NCI-H82 (cell line): ENCODE measurements around the gene EPB41L4B.
"Not testable (repeated sequence)": the region's sequence is repeated elsewhere in the genome, so short reads cannot be mapped to it uniquely, and the experiment has no call there.

Source experiments
- DNase-seq: peaks from one replicate; lab custom pipeline; 2025; lab: John Stamatoyannopoulos, UW

EPB41L4B gene

DNA sequence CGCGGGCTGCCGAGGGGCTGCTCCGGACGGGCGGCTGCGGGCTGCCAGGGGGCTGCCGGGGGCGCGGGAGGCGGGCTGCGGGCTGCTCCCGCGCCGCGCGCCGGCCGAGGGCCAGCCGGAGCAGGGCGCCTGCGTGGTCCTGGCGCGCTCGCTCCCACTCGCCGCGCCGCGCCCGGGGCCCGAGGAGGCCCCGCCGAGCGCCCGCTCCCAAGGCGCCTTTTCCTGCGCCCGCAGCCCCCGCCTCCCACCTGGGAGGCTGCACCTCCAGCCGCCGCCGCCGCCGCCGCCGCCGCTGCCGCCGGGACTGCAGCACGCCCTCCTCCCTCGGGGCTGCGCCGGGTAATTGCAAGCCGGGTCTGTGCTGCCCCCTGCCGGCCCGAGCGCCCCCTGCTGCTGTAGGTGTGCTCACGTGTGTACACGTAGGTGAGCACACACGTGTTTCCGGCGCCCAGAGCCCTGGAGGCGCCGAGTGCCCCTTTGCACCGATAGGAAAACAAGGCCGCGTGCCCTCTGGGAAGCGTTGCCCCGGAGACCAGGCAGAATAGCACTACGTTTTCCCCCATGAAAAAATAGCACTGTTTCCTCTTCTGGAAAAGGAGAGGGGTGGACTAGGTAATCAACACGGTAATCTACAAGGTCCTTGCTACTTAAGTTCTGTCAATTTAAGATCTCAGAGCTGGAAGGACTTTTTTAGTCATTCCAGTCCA, at the start of gene EPB41L4B:
EPB41L4B (minus strand) TSS at position 318 of the 707 bp plus-strand sequence. CDS start 613 bp downstream, outside the sequence.
- peak; percentile 92 for DNase-seq

DNA sequence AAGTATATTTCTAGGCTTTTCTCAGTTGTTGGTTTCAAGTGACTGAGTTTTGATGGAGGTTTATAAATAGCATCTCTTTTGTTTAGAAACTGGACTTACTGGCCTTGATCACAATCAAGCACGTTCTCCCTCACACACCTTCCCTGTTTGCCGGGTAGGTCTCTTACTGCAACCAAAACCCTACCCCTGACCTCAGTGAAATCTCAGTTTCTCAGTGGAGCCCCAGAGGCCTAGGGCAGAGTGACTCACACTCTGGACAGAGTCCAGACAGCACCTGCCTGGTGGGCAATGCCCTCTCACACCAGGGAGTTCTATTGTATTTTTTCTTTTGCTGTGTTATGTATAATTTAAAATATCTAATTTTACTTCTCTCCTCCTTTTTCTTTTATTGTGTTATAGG, 48.4 kb upstream of the EPB41L4B start:
- DNase-seq: no peak

DNA sequence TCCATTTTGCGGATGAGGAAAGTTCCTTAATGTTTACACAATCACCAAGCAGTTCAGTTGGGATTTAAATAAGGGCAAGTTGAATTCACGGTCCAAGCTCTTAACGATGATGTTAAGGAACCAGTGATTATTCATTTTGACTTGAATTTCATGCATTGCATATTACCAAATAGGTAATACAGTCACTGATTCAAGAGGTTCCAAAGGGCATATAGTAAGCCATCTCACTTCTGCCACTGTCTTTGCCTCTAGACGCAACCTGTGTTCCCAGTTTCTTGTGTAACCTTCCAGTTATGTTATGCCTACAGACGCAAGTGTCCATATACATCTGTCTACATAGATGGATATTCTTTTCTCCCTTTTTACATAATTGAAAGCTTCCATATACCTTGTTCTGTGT, 39.9 kb upstream of the EPB41L4B start:
- DNase-seq: no peak

DNA sequence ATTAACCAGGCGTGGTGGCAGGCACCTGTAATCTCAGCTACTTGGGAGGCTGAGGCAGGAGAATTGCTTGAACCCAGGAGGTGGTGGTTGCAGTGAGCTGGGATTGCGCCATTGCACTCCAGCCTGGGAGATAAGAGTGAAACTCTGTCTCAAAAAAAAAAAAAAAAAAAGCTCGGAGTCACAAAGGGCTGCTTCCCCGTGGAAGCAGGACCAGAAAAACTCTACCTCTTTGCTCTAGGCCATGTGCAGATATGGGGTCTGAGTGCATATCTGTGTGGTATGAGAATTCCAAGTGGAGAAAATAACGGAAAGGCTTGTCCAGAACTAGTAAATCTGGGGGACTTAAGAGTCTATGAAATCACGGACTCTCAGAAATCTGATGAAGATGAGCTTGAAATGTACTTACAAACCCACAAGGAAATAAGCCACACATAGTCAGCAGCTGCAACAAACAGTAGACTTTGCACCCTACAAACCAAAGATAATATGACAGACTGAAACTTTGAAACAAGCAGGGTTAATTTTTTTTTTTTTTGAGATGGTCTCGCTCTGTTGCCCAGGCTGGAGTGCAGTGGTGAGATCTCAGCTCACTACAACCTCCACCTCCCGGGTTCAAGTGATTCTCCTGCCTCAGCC, 38.2 kb upstream of the EPB41L4B start:
- DNase-seq: not testable (repeated sequence)

DNA sequence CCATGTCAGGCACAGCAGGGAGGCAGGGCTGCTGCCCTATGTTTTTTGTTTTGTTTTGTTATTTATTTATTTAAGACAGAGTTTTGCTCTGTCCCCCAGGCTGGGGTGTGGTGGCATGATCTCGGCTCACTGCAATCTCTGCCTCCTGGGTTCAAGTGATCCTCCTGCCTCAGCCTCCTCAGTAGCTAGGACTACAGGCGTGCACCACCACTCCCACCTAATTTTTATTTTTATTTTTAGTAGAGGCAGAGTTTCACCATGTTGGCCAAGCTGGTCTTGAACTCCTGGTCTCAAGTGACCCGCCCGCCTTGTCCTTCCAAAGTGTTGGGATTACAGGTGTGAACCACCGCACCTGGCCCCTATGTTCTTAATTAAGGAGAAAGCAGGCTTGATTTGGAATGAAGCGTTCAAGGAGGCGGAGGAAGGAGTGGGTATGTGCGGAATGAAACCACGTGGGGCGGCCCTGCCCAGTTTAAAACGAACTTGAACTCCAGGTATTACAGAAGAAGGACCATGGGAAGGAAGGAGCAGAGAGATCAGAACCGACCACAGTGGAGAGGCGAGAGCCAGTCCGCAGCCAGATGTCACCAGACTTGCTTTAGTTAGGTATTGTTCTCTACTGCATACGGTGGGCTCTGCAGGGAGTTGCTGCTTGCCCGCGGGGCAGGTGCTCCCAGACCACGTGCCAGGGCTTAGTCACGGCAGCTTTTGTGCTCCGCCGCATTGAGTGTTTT, 34.9 kb upstream of the EPB41L4B start:
- DNase-seq: peak; percentile 31

DNA sequence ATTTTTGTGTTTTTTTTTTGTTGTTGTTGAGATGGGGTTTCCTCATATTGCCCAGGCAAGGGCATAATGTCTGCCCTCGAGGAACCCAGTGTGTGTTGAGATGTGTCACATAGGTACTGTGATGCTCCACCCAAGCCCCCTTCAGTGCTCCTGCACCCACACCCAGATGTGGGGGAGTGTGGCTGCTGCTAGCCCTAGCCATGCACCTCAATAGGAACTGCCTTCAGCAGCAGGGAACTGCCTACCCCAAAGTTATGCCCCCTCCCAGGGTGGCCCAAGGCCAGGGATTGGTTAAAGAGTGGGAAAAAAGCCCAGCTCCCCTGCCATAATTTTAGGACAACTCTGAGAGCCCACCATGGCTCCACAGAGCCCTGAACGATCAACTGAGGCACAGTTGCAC, 33.3 kb upstream of the EPB41L4B start:
- DNase-seq: no peak

DNA sequence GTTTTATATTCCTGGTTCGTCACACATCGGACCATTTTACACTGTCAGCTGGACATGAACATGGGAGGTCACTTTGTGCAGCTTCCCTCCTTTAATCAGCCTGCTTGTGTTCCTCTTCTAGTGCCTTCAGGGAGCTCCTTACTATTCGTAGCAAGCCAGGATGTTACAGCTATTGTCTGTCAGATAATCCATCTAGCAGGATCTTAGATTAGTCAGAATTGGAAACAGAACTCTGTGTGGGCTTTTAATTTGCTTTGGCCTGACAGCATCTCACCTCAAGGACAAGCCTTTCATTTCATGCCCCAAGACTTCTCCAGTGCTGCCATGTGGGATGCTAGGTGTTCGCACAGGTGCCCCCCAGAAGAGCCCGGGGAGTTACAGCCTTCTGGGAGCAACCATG, 30.2 kb upstream of the EPB41L4B start:
- peak; percentile 23 for DNase-seq

DNA sequence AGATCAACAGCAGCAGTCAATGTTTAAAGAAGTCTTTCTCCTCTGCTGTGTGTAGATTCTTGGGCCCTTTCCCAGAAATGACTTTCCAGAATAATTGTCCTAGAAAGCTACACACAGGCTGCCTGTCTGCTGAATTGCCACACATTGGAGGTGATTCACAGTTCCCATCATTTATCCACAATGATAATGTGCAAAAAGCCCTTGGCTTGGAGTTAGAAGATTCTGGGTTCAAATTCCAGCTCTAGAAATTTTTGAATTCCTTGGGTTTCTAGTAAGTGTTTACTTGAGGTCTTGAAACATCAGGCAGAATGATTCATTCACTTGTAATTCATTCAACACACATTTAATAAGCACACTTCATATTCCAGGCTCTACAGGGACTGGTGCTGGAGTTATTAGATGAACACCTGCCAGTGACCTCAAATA, 28.6 kb upstream of the EPB41L4B start:
- no peak for DNase-seq

DNA sequence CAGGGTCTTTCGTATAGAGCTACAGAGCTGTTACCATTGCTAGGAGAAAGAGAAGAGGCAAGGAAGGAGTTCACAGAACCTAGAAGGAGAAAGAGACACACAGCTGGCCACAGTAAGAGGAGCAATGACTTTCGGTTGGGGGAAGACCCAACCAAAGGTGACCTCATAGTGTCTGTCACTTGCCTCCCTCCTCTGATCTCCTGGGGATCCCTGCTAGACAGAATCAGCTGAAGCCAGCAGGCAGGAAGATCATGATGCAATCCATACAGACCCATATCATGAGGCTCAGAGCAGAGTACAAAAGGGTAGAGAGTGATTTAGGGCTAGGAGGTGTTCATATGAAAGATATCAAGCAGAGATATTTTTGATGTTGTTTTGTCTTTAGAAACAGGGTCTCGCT, 26.0 kb upstream of the EPB41L4B start:
- no peak for DNase-seq

DNA sequence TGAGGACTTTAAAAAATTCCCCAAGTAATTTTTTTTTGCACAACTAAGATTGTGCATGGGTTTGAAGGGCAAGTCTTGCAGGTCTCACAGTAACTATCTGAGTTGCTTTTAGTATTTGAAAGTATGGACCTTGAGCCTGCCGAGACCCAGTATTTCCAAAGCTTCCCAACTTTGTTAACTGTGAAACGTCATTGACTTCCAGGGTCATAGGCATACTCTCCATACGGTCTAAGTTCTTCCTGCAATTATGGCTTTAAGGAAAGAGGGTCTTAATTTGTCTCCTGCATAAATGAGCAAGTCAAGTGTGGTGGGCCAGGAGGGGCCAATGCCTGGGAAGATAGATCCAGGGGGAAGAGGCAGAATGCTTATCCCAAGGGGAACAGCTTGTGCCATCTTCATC, 24.0 kb upstream of the EPB41L4B start:
- DNase-seq: no peak

DNA sequence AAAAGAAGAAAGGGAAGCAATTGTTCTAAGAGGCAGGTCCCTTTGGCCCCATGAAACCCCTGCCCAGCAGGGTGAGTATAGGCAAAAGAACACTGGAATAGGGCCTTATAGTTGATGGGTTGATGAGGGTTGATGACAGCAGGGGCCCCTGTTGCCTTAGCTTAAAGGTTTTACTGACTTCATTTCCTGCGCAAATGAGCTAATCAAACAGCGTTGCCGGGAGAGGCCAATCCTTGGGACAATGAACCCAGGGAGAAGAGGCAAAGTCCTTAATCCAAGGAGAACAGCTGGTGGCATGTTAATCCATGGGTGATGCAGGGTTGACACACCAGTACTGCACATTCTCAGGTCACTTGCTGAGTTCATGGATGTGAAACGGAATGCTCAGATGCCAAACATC, 22.0 kb upstream of the EPB41L4B start:
- DNase-seq: peak; percentile 97

DNA sequence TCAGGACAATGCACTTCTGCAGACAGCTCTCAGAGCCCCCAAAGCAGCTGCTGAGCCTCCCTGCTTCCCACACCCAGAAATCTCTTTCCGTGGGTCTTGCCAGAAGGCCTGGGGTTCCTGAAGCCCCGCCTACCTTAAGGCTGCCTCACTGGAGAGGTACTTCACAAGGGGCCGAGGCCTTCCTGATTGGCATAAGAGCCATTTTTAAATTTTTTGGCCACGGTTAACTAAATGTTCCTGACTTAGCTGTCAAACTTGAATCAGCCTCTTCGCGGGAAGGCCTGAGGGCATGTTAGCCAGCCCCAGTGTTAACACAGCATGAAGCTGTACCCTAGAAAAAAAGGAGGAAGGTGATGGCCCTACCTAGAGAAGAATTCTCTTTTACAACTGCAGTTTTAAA, 20.7 kb upstream of the EPB41L4B start:
- no peak for DNase-seq

DNA sequence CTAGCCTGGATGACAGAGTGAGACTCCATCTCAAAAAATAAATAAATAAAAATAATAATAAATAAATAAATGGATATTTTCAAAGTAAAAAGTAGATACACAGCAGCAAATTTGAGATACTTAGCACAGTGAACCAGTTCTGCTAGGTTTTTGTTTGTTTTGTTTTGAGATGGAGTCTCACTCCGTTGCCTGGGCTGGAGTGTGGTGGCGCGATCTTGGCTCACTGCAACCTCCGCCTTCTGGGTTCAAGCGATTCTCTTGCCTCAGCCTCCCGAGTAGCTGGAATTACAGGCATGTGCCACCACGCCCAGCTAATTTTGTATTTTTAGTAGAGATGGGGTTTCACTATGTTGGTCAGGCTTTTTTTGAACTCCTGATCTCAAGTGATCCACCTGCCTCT, 20.1 kb upstream of the EPB41L4B start:
- DNase-seq: not testable (repeated sequence)

DNA sequence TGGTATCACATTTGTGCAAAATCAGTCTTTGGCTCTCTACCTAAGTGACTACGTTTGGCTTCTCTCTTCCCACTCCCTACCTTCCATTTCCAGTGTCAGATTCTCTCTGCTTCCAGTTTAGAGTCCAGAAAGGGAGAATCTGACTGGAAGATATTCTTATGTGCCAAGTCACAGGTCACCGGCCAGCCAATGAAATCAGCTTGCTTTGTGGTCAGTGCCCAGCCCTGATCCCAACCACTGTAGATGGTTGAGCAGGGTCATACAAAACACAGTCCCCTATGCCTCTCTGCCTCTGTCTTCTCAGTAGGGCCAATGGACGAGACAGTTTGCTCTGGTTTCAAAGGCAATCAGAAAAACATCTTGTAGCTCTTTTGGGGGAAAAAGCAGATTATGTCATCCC, 15.6 kb upstream of the EPB41L4B start:
- no peak for DNase-seq

DNA sequence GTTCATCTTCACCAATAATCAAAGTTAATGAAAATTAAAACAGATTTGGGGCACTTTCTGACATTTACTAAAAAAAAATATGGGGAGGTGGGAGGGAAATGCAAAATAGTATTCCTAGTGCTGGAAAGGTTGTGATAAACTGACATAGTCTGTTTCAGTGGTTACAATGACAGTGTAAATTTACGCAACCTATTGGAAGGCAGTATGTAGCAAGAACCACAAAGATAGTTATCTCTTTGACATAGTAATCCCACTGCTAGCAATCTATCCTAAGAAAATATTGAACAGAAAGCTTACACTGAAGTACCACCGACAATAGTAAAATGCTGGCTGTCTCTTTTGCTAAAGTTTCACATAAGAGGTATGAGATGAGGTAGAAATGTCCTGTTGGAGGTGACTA, 15.1 kb upstream of the EPB41L4B start:
- DNase-seq: no peak

DNA sequence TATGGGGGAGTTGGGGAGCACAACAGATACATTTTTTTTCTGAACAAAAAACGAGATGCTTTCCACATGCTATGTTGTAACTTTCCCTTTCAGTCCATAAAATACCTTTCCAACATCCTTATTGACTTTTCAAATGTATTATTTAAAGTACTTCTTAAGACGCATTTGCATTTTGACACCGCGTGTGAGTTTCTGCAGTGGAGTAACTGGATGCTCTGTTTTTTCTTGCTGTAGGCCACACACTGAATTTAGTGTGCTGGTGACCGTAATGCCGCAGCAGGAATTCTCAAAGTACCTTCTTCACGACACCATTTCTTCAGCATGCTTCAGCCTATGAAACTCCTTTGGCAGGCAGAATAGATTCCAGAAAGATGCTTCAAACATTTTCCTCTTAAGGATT, 14.3 kb upstream of the EPB41L4B start:
- no peak for DNase-seq

DNA sequence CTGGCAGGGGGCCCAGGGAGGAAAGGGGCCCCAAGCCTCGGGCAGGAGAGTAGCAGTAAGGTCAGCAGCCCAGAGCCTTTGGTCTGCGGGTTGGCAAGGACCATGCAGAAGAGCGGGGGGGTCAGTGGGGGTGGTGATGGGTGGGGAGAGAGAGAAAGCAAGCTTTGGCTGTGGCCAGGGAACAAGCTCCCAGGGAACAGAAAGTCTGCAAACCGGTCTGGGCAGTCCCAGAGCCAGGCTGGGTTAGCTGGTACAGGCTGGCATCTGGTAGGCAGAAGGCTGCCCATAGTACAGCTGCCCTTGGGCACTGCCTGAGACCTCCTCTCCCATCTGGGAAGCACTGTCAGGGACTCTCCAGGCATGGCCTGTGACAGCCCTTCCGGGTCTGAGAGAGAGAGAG, 10.5 kb upstream of the EPB41L4B start:
- DNase-seq: no peak

DNA sequence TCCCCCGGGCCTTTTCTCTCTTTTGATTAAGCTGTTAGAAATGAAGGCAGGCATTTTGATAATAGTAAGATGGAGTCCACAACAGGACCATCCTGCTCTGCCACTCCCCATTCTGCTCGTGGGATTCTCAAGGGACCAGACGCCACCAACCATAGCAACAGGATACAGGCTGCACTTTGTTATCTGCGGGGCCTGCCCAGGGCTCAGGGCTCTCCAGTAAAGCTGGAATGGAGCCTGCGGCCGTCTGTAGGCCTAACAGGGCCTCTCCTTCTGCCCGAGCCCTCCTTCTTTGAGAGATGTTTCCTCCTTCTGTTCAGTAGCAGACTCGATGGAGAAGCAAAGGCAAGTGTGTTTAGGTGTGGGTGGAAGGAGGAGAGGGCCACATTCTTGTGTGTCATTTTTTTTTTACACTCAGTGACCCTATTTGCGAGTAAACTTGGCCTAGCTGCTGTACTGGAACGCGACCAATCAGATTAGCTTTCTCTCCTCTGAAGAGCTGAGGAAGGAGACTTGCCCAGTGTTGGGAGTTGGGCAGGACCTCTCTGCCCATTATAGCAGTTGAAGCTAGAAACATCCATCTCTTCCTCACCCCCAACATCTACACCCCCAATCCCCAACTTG, 8.9 kb upstream of the EPB41L4B start:
- no peak for DNase-seq

DNA sequence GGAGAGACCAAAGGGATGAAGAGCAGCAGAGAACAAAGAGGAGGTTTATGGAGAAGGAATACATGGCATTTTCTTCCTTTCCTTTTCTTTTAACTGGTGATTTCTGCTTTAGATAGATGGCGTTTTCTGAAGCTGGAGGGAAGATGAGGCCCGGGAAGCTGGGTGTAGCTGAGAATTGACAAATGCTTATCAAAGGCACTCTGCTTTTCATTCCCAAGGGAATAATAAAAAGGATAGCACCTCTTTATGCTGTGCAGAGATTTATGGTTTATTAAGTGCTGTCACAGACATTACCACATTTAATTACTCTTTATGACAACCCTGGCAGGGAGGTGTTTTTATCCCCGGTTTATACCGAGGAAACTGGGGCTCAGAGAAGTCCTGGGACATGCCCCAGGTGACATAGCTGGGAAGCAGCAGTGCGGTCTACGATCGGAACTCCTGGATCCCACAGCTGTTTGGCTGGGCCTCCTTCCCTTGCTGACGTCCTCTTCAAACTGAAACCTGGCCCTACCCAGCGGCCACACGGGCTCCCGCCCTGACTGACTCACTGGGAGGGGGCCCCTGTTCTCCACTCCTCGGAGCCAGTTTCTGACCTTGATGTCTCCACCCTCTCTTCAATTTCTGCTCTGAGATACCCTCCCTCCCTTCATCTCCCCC, 8.2 kb upstream of the EPB41L4B start:
- no peak for DNase-seq

DNA sequence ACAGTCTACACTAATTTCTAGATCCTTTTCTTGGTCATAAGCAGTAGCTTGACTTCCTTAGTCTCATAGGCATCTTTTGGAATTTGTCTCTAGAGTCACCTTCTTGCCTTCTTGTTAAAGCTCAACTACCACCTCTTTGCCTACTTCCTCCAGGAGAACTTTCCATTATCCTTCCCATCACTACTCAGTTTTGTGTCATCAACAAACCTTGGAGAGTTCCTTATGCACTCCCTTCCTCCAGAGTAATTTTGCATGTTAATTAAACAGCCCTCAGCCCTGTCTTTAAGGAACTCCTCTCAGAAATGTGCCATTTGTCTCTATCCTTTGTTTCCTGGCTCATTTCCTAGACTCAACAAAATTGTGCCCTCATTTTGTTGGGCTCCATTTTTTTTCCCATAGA, 4.2 kb upstream of the EPB41L4B start:
- no peak for DNase-seq

DNA sequence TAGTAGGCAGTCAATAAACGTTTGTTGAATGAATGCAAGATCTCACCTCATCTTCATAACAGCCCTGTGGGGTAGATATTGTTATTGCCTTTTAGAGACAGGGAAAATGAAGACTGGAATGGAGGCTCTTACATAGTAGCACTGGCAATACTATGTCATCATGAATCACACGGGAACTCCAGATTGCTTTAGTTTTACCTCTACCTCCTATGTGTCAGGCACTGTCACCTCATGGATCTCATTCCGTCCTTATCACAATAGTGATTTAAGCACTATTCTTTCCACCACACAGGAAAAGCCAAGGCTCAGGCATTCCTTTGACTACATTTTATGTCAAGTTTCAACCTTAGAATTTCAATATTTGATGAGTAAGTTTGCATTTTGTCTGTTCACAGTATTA, 2.9 kb upstream of the EPB41L4B start:
- no peak for DNase-seq

DNA sequence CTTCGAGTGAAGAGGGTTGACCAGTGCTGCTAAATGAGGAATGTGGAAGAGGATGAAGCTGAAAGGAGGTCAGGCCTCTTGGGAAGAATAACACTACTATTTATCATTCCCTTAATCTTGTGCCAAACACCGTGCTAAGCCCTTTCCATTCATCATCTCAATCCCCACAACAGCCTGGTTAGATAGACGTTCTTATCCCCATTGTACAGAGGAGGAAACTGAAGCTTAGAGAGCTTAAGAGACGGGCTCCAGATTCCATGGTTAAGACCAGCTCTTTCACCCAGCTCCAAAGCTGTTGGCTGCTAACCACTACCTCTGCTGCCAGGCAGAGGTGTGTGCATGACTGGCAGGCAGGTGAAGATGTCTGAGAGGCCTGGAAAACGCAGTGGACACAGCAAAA, 868 bp upstream of the EPB41L4B start:
- DNase-seq: peak; percentile 79
